Activated T-helper 2 cell treated with anti-CD3 and anti-CD28 coated beads, Interferon-gamma antibody, Interleukin-2, Interleukin-4, amounts not matched to agents 10 μg/mL and 5 μg/mL and 100 μg/mL, durations not matched to agents 14 hours and 24 hours and 36 hours (primary cell): ENCODE data around the gene FAM20B. TPM values are rescaled to one million over a fixed set of nuclear protein-coding genes. Genes with fewer than 3 reads are reported as not detected.

Experiments
- DNase-seq: peaks from one replicate; pipeline ENCODE4 v3.0.0; 2021; ENCODE audit warnings: low spot score
- H3K27ac Mint-ChIP-seq: one replicate; pipeline ENCODE4 v1.8.0; 2021; ENCODE audit warnings: mixed read lengths
- H3K27me3 Mint-ChIP-seq: one replicate; pipeline ENCODE4 v1.8.0; 2021; ENCODE audit warnings: low read depth, mixed read lengths
- H3K36me3 Mint-ChIP-seq: one replicate; pipeline ENCODE4 v1.8.0; 2021; ENCODE audit warnings: low read depth, mixed read lengths
- H3K4me1 Mint-ChIP-seq: one replicate; pipeline ENCODE4 v1.8.0; 2021; ENCODE audit warnings: low read depth, mixed read lengths
- H3K4me3 Mint-ChIP-seq: one replicate; pipeline ENCODE4 v1.8.0; 2021; ENCODE audit warnings: low read depth, mild to moderate bottlenecking, moderate library complexity, mixed read lengths
- H3K9me3 Mint-ChIP-seq: one replicate; pipeline ENCODE4 v1.8.0; 2021; ENCODE audit warnings: mixed read lengths
- intact Hi-C: fragments of 100-400 bp; cut with micrococcal nuclease; formaldehyde crosslinking; loops from one replicate; pipeline ENCODE4 v1.15.1; 2023
- total RNA-seq: library from RNA; stranded (reverse); gene quantifications from 2 replicates; pipeline ENCODE4 v1.2.3, GENCODE V29; 2022

The FAM20B gene
- total RNA-seq, 1 donor from 2014 or later = 38.1 TPM

DNA sequence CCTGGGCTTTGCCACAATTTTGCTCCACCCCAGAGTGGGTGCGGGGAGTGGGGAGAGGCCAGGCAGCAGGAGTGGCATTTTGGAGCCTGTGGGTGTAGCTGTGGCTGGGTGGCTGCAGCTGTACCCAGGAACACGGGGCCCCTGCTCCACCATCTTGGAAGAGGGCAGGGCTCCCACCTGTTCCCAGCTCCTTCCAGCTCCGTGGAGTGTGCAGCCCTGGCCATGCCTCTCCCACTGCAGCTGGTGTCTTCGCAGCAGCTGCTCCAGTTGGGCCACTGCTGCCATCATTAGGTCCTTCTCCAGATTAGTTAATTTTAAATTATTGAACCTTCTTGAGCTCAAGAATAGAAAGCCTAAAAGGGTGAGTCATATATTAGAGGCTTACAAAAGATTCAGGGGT lies 17.6 kb downstream of the FAM20B start:
- Mint-ChIP-seq H3K36me3 (peaks cover 10% of the 10 kb centered on the region), H3K27me3 (no peaks in the 10 kb centered on the region), H3K27ac (no peak overlapping the region), H3K4me3 (no peak overlapping the region), H3K4me1 (peaks cover 14% of the 10 kb centered on the region), H3K9me3 (no peaks in the 10 kb centered on the region)
- intact Hi-C loops = no loop called here
- no peak for DNase-seq

DNA sequence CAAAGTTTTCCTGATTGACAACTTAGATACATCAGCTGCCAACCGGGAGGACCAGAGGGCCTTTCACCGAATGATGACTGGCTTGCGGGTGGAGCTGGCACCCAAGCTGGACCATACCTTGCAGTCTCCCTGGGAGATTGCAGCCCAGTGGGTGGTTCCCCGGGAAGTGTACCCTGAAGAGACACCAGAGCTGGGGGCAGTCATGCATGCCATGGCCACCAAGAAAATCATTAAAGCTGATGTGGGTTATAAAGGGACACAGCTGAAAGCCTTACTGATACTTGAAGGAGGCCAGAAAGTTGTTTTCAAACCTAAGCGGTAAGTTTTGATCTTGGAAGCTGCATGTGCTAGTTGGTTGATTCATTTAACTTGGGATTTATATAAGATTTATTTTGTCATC lies 18.2 kb downstream of the FAM20B start:
- intact Hi-C loops = no loop called here
- no peaks in the 10 kb centered on the region for H3K27me3 Mint-ChIP-seq

DNA sequence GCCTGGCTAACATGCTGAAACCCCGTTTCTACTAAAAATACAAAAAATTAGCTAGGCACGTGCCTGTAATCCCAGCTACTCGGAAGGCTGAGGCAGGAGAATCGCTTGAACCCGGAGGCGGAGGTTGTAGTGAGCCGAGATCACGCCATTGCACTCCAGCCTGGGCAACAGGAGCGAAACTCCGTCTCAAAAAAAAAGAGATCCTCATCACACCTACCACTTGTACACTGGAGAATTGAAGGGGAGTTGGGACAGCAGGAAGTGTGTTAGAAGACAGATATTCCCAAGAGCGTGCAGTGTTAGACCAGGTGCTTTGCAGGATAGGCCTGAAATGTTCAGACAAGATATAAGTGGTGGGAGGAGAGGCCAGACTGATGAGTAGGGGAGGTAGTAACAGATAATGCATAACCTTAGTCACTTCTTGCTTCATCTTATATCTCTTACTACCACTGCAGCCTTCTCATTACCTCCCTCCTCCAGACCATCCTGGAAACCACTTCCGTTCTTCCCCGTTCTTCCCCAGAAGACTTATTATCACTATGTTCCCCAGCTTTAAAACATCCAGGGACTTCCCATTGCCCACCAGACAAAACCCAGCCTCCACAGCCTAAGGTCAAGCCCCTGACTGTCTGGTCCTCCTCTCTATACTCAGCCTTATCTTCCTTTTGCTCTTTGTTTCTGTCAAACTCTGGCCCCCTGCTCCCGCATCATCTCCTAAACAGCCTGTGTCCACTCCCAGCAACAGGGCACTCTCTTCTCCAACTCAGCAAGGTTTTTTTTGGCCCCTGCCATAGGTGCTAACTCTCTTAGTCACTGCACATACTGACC lies 21.3 kb downstream of the FAM20B start:
- intact Hi-C loops = no loop called here
- Mint-ChIP-seq H3K27me3 (no peaks in the 10 kb centered on the region), H3K4me1 (peaks cover 4% of the 10 kb centered on the region), H3K27ac (no peak overlapping the region), H3K36me3 (peaks cover 6% of the 10 kb centered on the region), H3K4me3 (no peak overlapping the region), H3K9me3 (no peaks in the 10 kb centered on the region)
- no peak for DNase-seq

More for the DNA sequence above, 18.2 kb downstream of the FAM20B start:
- Mint-ChIP-seq H3K36me3 (peaks cover 6% of the 10 kb centered on the region), H3K4me3 (no peak overlapping the region), H3K9me3 (no peaks in the 10 kb centered on the region), H3K27ac (no peak overlapping the region), H3K4me1 (peaks cover 9% of the 10 kb centered on the region)
- DNase-seq = no peak

DNA sequence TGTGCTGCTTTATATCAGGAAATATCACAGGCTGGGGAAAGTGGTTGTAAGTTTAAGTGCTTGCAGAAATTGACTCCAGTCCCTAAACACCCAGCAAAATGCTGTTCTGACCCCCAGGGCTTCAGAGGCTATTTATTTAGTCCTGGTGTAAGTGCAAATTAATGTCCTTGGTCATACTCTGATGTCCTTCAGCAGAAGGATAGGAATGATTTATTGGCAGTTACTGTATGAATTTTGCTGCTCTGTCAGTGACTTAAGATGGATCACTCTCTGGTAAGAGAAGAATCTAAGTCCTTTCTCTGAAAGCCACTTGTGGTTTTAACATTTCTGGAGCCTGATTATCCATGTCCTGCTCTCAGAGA lies 21.9 kb downstream of the FAM20B start:
- Mint-ChIP-seq H3K27me3 (no peaks in the 10 kb centered on the region), H3K9me3 (no peaks in the 10 kb centered on the region), H3K27ac (no peak overlapping the region), H3K4me3 (no peak overlapping the region), H3K4me1 (peaks cover 4% of the 10 kb centered on the region), H3K36me3 (peaks cover 6% of the 10 kb centered on the region)
- no peak for DNase-seq
- intact Hi-C loops = no loop called here

DNA sequence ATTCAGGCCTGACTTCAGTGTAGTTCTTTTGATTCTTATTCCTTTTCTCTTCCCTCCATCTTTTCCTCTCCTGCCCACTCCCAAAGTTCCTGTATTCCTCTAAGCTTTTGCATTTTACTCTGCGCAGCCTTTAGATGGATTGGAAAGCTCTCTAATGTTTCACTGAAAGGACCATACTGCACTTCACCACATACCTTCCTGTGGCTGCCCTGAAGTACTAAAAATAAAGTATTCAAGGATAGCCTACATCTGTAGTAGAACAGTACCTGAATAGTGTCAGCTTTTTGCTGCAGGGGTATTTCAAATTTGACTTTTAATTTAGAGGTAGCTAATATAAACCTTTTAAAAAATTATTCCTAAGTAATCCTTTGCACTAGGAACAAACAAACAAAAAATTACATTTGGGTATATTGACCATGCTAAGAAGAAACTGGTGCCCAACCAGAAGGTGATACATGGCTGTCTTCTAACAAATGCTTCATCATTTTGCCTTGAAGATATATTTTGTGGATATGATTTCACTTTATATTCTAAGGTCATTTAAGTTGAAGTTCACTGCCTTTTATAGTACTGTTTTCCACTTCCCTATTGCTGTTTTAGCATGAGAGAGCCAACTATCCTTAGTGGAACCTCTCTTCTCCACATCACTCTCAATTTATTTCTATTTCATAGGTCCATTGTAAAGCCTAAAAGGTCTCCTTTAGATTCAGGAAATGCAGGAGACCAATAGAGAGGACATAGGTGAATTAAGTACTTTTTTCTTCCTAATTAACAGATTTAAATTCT lies 22.8 kb downstream of the FAM20B start:
- no peaks in the 10 kb centered on the region for H3K27me3 Mint-ChIP-seq
- no peak overlapping the region for H3K4me3 Mint-ChIP-seq
- intact Hi-C loops = no loop called here
- peaks cover 4% of the 10 kb centered on the region for H3K4me1 Mint-ChIP-seq
- H3K36me3 Mint-ChIP-seq = peaks cover 6% of the 10 kb centered on the region
- no peak overlapping the region for H3K27ac Mint-ChIP-seq
- H3K9me3 Mint-ChIP-seq = no peaks in the 10 kb centered on the region
- no peak for DNase-seq

DNA sequence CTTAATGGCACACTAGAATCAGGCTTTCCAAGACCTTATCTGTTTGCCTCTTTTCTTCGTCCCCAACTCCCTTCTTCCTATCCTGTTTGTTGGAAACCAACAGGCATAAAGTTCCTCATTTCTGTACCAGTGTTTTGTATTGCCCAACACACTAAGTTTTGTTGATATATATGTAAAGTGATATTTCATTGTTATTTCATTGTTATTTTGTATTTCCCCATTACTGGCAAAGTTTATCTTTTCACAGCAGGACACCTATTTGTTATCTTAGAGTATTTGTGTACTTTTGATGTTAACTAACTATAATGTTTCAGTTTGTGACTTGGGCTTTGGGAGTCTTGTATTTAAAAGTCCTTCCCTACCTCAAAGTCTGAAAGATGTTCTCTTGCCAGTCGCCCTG lies 27.1 kb downstream of the FAM20B start:
- H3K27me3 Mint-ChIP-seq = no peaks in the 10 kb centered on the region
- H3K4me1 Mint-ChIP-seq = peaks cover 2% of the 10 kb centered on the region
- intact Hi-C loops = no loop called here
- no peak overlapping the region for H3K27ac Mint-ChIP-seq
- no peak overlapping the region for H3K4me3 Mint-ChIP-seq
- H3K36me3 Mint-ChIP-seq = peaks cover 27% of the 10 kb centered on the region
- no peaks in the 10 kb centered on the region for H3K9me3 Mint-ChIP-seq
- DNase-seq = no peak

DNA sequence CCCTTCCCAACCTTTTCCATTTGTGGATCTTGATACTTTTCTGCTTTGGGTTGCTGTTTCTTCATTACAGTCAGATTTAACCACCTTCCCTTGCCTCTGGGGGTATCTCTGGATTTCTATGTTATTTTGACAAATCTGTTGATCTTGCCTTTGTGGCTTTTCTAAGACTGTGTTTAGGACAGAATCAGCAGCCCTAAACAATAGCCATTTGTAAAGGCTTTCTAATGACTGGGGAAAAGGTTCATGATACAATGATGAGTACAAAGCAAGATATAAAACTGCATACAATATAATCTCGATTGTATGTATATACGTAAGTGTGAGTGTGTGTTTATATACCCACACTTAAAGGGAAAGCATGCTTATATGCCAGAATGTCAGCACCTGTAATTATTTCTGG lies 27.8 kb downstream of the FAM20B start:
- no peaks in the 10 kb centered on the region for H3K4me1 Mint-ChIP-seq
- DNase-seq = no peak
- H3K4me3 Mint-ChIP-seq = no peak overlapping the region
- peaks cover 31% of the 10 kb centered on the region for H3K36me3 Mint-ChIP-seq
- H3K9me3 Mint-ChIP-seq = no peaks in the 10 kb centered on the region
- intact Hi-C loops = no loop called here
- no peak overlapping the region for H3K27ac Mint-ChIP-seq
- H3K27me3 Mint-ChIP-seq = no peaks in the 10 kb centered on the region

DNA sequence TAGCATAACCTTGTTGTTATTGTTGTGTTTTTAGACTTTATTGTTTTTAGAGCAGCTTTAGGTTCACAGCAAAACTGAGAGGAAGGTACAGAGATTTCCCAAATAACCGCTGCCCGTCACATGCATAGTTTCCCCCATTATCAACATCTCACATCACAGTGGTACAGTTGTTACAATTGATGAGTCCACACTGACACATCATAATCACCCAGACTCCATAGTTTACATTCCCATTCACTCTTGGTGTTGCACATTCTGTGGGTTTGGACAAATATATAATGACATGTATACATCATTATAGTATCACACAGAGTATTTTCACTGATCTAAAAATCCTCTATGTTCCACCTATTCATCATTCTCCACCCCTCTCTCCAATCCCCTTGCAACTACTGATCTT lies 30.2 kb downstream of the FAM20B start:
- H3K27ac Mint-ChIP-seq = no peak overlapping the region
- H3K4me3 Mint-ChIP-seq = no peak overlapping the region
- H3K36me3 Mint-ChIP-seq = peaks cover 36% of the 10 kb centered on the region
- no peaks in the 10 kb centered on the region for H3K27me3 Mint-ChIP-seq
- intact Hi-C loops = no loop called here
- no peak for DNase-seq
- no peaks in the 10 kb centered on the region for H3K9me3 Mint-ChIP-seq
- no peaks in the 10 kb centered on the region for H3K4me1 Mint-ChIP-seq

DNA sequence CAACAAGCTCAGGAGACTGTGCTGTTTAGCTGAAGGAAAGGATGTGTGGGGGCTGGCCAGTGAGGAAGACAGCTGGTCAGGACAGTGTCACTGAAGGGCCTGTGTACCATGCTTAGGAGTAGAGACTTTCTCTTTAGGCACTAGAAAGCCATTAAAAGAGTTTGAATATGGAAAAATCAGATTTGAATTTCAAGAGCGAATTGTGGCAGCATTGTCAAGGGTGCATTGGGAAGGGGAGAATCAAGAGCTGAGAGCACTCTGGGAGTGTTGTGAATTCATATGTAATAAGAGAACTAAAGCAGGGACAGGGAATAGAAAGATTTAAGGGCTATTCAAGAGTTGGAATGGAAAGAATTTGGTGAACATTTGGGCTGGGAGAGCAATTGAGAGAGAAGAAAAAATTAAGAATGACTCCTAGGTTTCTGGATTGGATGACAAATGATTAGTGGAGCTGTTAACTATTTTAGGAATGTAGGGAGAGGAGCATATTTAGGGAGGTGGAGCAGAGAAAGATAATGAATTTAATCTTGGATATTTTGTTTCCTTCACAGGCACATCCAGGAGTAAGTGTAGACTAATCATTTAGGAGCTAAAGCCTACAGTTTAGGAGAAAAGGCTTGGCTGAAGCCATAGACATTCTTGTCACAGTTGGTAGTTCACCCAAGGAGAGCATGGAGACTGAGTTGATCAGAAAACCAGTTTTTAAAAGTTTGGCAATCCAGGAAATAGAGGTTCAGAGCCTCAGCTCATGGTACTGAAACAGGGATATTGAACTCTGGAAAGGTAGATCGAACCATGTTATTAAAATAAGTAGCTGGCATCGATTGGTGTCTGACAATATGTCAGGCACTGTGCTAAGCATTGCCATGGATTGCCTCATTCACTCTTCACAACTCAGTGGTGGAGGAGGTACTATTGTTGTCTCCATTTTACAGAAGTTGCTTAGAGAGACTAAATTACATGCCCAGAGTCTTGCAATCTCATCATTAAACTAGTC lies 33.1 kb downstream of the FAM20B start:
- no peak overlapping the region for H3K4me3 Mint-ChIP-seq
- no peaks in the 10 kb centered on the region for H3K27me3 Mint-ChIP-seq
- no peak overlapping the region for H3K27ac Mint-ChIP-seq
- intact Hi-C loops = no loop called here
- H3K4me1 Mint-ChIP-seq = no peaks in the 10 kb centered on the region
- no peaks in the 10 kb centered on the region for H3K9me3 Mint-ChIP-seq
- H3K36me3 Mint-ChIP-seq = peaks cover 42% of the 10 kb centered on the region
- DNase-seq = no peak

DNA sequence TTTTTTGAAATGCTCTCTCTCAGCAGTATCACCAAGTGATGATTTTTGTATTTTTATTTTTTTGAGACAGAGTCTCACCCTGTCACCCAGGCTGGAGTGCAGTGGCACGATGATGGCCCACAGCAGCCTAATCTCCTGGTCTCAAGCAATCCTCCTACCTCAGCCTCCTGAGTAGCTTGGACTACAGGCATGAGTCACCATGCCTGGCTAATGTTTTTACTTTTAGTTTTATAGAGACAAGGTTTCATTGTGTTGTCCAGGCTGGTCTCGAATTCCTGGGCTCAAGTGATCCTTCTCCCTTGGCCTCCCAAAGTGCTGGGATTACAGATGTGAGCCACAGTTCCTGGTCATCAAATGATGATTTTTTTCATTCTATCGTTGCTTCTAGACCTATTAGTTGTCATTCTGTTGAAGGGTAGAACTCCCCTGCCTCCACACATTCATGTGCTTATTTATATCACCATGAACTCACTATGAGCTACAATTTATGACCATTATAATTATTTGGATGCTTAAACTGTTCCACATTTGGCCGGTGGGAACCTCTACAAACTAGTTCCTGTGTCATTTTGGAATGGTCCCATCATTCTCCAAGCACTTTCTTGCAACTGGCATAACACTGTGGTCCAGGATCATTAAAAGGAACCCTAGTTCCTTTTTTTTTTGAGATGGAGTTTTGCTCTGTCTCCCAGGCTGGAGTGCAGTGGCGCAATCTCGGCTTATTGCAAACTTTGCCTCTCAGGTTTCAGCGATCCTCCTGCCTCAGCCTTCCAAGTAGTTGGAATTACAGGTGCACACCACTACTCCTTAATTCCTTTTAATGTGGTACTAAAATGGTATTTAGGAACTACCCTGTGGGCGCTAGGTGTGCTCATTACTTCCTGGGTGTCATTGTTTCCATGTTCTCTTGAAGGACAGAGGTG lies 35.9 kb downstream of the FAM20B start:
- Mint-ChIP-seq H3K27me3 (no peaks in the 10 kb centered on the region), H3K4me3 (no peak overlapping the region), H3K27ac (no peak overlapping the region), H3K9me3 (no peaks in the 10 kb centered on the region), H3K4me1 (no peaks in the 10 kb centered on the region), H3K36me3 (peaks cover 31% of the 10 kb centered on the region)
- DNase-seq = no peak
- intact Hi-C loops = no loop called here

DNA sequence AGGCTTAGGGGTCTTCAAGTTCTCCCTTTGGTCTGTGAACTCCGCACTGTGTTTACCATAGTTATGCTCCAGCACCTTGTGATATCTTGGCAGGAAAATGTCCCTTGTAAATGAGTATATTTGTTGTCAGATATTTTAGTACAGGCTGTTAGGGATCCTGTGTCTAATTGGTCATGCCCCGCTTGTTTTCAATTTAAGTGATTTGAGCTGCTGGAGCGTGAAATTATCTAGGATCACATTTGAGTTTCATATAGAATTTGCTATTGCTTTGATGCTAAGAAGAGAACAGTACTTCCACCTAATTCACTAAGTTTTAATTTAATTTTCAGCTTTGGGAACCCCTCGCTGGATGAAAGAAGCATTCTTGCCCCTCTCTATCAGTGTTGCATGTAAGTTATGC lies 40.8 kb downstream of the FAM20B start:
- DNase-seq = no peak
- Mint-ChIP-seq H3K4me1 (no peaks in the 10 kb centered on the region), H3K27ac (no peak overlapping the region), H3K36me3 (peaks cover 23% of the 10 kb centered on the region), H3K9me3 (no peaks in the 10 kb centered on the region), H3K27me3 (no peaks in the 10 kb centered on the region), H3K4me3 (no peak overlapping the region)
- intact Hi-C loops = no loop called here

DNA sequence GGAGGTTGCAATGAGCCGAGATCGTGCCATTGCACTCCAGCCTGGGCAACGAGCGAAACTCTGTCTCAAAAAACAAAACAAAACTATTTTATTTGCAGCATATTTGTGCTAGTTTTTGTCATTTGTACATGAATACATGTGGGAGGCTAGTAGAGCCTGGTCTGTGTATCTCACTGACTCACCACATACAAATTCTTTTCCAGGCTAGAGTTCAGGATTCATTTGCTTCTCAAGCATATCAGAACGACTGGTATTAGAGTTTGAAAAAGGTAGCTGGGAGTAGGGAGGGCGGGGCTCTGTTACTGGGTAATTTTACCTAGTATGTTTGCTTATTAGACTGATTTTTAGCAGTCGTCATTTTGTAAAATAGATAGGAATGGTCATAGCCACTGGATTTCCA lies 51.7 kb downstream of the FAM20B start:
- H3K9me3 Mint-ChIP-seq = no peaks in the 10 kb centered on the region
- DNase-seq = no peak
- intact Hi-C loops = no loop called here
- peaks cover 11% of the 10 kb centered on the region for H3K4me1 Mint-ChIP-seq
- H3K27me3 Mint-ChIP-seq = no peaks in the 10 kb centered on the region
- H3K27ac Mint-ChIP-seq = no peak overlapping the region
- H3K36me3 Mint-ChIP-seq = peaks cover 9% of the 10 kb centered on the region
- no peak overlapping the region for H3K4me3 Mint-ChIP-seq
